GM23338 (cell line): ENCODE measurements around the gene EHD3. TPM values are rescaled to one million over a fixed set of nuclear protein-coding genes. Genes with fewer than 3 reads are reported as not detected.

ENCODE experiments used
- CREB1 ChIP-seq: fragments of 250-450 bp; sonication (Bioruptor Pico); IDR thresholded peaks from 2 replicates; pipeline ENCODE4 v1.5.0; 2020; ENCODE audit warnings: low read depth, mild to moderate bottlenecking, moderate library complexity
- EZH2phosphoT487 ChIP-seq: fragments of 200-600 bp; sonication (generic); IDR thresholded peaks from one replicate; pipeline ENCODE4 v1.8.1; 2018; ENCODE audit warnings: antibody characterized with exemption; ENCODE audit not compliant: unreplicated experiment
- JUNB ChIP-seq: IDR thresholded peaks from one replicate; pipeline ENCODE4 v1.6.1; 2016; ENCODE audit warnings: antibody characterized with exemption; ENCODE audit not compliant: unreplicated experiment
- POLR2AphosphoS5 ChIP-seq: IDR thresholded peaks from 2 replicates; pipeline ENCODE4 v1.6.1; 2016; ENCODE audit warnings: antibody characterized with exemption, low read depth
- STAT1 ChIP-seq: IDR thresholded peaks from one replicate; pipeline ENCODE4 v1.6.1; 2016; ENCODE audit warnings: antibody characterized with exemption; ENCODE audit not compliant: unreplicated experiment
- ZNF114 ChIP-seq: fragments of 250-450 bp; sonication (Bioruptor Pico); IDR thresholded peaks from 2 replicates; pipeline ENCODE4 v1.5.0; 2020; ENCODE audit warnings: mild to moderate bottlenecking, moderate library complexity
- polyA plus RNA-seq: library from polyadenylated mRNA; unstranded; fragments of >200 nt; fragmentation: Nextera tagmentation; extraction: Ambion mirVana; gene quantifications from 2 replicates; pipeline ENCODE4 v1.2.1, GENCODE V29; 2016
- total RNA-seq: library from RNA; depleted of rRNA; stranded (reverse); fragments of >200 nt; shearing (Covaris generic); gene quantifications from 2 replicates; pipeline ENCODE4 v1.2.3, GENCODE V29; 2014
- TF ChIP-seq, protein P1 (sequence below): fragments of 250-450 bp; sonication (Bioruptor Pico); IDR thresholded peaks from 2 replicates; pipeline ENCODE4 v1.5.0; 2020; ENCODE audit warnings: mild to moderate bottlenecking, moderate library complexity
- TF ChIP-seq, protein P2 (sequence below): IDR thresholded peaks from 2 replicates; pipeline ENCODE4 v1.6.1; 2016; ENCODE audit warnings: antibody characterized with exemption

Gene EHD3
- total and polyA plus RNA-seq, 2 experiments from 2014 or later, result 3.3 to 12.6 TPM

DNA sequence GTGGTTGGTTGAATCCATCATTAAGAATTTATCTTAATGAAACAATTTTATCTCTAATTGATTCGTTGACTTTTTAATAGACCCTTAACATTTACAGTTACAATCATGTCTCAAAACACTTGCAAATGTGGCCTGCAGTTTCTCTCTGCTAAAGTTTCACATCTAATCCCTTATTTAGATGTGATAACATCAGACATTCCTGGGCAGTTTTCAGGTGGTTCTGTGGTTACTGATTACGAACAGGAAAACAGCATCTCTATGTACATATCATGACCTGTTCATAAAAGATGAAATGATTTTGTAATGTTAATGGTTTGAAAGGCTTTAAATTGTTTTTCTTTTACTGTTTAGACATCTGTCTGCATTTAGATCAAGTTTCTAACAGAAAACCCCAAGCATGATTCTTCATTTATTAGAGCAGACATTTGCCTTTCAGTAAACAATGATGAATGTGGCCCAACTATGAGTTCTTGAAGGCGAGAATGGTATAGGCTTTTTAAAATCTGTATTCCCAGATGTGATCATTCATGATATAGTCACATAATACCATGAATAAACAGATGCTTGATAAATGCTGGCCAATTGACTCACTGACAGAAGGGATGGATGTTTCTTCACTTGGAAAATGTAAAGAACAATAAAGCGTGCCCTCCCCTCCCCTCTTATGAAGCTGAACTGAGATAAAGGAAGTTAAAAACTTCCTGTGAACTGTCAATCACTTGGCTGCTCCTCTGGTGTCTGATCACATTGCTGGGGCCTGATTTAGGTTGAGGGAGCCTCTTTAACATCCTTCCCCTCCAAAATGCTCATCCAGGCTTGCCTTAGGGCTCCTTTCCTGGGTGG lies 20.1 kb upstream of the EHD3 start (continued):
- TF ChIP-seq, protein P1, sequence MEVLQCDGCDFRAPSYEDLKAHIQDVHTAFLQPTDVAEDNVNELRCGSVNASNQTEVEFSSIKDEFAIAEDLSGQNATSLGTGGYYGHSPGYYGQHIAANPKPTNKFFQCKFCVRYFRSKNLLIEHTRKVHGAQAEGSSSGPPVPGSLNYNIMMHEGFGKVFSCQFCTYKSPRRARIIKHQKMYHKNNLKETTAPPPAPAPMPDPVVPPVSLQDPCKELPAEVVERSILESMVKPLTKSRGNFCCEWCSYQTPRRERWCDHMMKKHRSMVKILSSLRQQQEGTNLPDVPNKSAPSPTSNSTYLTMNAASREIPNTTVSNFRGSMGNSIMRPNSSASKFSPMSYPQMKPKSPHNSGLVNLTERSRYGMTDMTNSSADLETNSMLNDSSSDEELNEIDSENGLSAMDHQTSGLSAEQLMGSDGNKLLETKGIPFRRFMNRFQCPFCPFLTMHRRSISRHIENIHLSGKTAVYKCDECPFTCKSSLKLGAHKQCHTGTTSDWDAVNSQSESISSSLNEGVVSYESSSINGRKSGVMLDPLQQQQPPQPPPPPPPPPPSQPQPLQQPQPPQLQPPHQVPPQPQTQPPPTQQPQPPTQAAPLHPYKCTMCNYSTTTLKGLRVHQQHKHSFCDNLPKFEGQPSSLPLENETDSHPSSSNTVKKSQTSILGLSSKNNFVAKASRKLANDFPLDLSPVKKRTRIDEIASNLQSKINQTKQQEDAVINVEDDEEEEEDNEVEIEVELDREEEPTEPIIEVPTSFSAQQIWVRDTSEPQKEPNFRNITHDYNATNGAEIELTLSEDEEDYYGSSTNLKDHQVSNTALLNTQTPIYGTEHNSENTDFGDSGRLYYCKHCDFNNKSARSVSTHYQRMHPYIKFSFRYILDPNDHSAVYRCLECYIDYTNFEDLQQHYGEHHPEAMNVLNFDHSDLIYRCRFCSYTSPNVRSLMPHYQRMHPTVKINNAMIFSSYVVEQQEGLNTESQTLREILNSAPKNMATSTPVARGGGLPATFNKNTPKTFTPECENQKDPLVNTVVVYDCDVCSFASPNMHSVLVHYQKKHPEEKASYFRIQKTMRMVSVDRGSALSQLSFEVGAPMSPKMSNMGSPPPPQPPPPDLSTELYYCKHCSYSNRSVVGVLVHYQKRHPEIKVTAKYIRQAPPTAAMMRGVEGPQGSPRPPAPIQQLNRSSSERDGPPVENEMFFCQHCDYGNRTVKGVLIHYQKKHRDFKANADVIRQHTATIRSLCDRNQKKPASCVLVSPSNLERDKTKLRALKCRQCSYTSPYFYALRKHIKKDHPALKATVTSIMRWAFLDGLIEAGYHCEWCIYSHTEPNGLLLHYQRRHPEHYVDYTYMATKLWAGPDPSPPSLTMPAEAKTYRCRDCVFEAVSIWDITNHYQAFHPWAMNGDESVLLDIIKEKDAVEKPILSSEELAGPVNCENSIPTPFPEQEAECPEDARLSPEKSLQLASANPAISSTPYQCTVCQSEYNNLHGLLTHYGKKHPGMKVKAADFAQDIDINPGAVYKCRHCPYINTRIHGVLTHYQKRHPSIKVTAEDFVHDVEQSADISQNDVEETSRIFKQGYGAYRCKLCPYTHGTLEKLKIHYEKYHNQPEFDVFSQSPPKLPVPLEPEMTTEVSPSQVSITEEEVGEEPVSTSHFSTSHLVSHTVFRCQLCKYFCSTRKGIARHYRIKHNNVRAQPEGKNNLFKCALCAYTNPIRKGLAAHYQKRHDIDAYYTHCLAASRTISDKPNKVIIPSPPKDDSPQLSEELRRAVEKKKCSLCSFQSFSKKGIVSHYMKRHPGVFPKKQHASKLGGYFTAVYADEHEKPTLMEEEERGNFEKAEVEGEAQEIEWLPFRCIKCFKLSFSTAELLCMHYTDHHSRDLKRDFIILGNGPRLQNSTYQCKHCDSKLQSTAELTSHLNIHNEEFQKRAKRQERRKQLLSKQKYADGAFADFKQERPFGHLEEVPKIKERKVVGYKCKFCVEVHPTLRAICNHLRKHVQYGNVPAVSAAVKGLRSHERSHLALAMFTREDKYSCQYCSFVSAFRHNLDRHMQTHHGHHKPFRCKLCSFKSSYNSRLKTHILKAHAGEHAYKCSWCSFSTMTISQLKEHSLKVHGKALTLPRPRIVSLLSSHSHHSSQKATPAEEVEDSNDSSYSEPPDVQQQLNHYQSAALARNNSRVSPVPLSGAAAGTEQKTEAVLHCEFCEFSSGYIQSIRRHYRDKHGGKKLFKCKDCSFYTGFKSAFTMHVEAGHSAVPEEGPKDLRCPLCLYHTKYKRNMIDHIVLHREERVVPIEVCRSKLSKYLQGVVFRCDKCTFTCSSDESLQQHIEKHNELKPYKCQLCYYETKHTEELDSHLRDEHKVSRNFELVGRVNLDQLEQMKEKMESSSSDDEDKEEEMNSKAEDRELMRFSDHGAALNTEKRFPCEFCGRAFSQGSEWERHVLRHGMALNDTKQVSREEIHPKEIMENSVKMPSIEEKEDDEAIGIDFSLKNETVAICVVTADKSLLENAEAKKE (CRISPR knock-in tag), result no peak
- TF ChIP-seq STAT1 (no peak), ZNF114 (CRISPR knock-in tag) (no peak), CREB1 (CRISPR knock-in tag) (no peak), JUNB (no peak), EZH2phosphoT487 (no peak), POLR2AphosphoS5 (no peak)
- TF ChIP-seq, protein P2, sequence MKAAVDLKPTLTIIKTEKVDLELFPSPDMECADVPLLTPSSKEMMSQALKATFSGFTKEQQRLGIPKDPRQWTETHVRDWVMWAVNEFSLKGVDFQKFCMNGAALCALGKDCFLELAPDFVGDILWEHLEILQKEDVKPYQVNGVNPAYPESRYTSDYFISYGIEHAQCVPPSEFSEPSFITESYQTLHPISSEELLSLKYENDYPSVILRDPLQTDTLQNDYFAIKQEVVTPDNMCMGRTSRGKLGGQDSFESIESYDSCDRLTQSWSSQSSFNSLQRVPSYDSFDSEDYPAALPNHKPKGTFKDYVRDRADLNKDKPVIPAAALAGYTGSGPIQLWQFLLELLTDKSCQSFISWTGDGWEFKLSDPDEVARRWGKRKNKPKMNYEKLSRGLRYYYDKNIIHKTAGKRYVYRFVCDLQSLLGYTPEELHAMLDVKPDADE, result no peak
